ENCODE results near the gene KCNAB1. TPM values are rescaled to one million over a fixed set of nuclear protein-coding genes. Genes with fewer than 3 reads are reported as not detected.

KCNAB1 gene
- total RNA-seq, 1 experiment from 2014 or later: not detected

DNA sequence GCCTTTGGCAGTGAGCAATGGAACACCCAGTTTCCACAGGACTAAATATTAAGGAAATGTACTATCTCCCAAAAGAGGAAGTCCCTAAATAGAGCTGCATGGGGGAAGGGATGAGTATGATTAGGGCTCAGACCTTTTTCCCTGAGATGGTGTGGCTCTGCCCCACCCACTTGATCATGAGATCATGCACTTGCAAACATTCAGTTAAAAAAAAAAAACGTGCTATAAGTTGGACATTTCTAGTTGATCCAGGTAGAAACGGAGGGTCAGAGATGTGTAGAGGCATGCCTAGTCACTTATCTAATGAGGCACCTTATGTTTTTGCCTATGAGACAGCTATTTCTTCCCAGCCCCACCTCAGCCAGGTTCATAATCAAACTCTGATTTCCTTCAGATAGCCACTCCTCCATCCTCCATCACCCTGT lies 459.1 kb downstream of the KCNAB1 start:
- ATAC-seq: no peak
- Histone ChIP-seq H3K4me3 (ENCODE audit: low read length) (no peak overlapping the region), H3K27ac (ENCODE audit: low read length) (no peak overlapping the region), H2AFZ (ENCODE audit: low read length) (0 out of 2 replicates have a peak overlapping the region, but pooled peaks have one; percentile 24), H3K27me3 (ENCODE audit: low read length) (no peaks in the 10 kb centered on the region), H3K4me1 (ENCODE audit: insufficient read depth, low read length) (no peaks in the 10 kb centered on the region; the same call in 1 of the 2 replicates), H3K9me2 (replicated peaks; ENCODE audit: low read length) (no peaks in the 10 kb centered on the region), H3K4me2 (ENCODE audit: low read length) (no peak overlapping the region), H3K9ac (ENCODE audit: low read length) (no peak overlapping the region), H3F3A (ENCODE audit: low read length, unreplicated experiment) (no peaks in the 10 kb centered on the region), H3K9me3 (ENCODE audit: low read length) (no peaks in the 10 kb centered on the region), H3K79me2 (ENCODE audit: low read length) (no peaks in the 10 kb centered on the region), H3K36me3 (ENCODE audit: low read depth, low read length) (no peaks in the 10 kb centered on the region), H4K20me1 (ENCODE audit: low read length) (no peaks in the 10 kb centered on the region)
- ChIA-PET CTCF (no interaction called here), POLR2A (ENCODE audit: unreplicated experiment) (no interaction called here)
- TF ChIP-seq EZH2phosphoT487 (IDR thresholded peaks at IDR 0.05; ENCODE audit: borderline replicate concordance, low read length): no peak
- TF ChIP-seq, protein P1, sequence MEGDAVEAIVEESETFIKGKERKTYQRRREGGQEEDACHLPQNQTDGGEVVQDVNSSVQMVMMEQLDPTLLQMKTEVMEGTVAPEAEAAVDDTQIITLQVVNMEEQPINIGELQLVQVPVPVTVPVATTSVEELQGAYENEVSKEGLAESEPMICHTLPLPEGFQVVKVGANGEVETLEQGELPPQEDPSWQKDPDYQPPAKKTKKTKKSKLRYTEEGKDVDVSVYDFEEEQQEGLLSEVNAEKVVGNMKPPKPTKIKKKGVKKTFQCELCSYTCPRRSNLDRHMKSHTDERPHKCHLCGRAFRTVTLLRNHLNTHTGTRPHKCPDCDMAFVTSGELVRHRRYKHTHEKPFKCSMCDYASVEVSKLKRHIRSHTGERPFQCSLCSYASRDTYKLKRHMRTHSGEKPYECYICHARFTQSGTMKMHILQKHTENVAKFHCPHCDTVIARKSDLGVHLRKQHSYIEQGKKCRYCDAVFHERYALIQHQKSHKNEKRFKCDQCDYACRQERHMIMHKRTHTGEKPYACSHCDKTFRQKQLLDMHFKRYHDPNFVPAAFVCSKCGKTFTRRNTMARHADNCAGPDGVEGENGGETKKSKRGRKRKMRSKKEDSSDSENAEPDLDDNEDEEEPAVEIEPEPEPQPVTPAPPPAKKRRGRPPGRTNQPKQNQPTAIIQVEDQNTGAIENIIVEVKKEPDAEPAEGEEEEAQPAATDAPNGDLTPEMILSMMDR (conservative IDR thresholded peaks at IDR 0.05; ENCODE audit: low read depth, low read length): no peak
- no peak for TF ChIP-seq EZH2 (IDR thresholded peaks at IDR 0.05; ENCODE audit: low read length, unreplicated experiment)
- intact Hi-C loops (cut with micrococcal nuclease): no loop called here
- BruUV-seq (replicated peaks): no TSS peak
- no peak for DNase-seq

DNA sequence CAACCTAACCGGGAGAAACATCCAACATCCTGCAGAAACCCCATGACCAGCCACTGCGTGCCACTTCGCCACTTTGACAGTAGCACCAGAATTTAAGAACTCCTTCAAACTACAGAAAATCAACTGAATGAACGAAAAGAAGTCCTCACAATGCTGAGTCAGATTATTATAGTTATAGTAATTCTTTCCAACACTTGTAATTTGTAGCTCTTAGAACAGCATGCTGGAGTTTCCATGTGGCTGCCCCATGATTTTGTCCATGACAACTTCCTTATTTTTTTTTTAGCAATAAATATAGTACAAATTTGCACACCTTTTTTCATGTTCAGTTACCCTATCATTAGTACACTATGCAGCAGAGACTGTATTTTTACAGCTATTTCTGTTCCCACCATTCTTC lies 460.7 kb downstream of the KCNAB1 start:
- H3K36me3 ChIP-seq (ENCODE audit: low read depth, low read length): no peaks in the 10 kb centered on the region
- BruUV-seq (replicated peaks): no TSS peak
- no peak overlapping the region for H3K9ac ChIP-seq (ENCODE audit: low read length)
- intact Hi-C loops (cut with micrococcal nuclease): no loop called here
- no peak for ATAC-seq
- H3F3A ChIP-seq (ENCODE audit: low read length, unreplicated experiment): no peaks in the 10 kb centered on the region
- no peak for DNase-seq
- no peak overlapping the region for H2AFZ ChIP-seq (ENCODE audit: low read length)
- no peak for TF ChIP-seq EZH2 (IDR thresholded peaks at IDR 0.05; ENCODE audit: low read length, unreplicated experiment)
- no peak for TF ChIP-seq EZH2phosphoT487 (IDR thresholded peaks at IDR 0.05; ENCODE audit: borderline replicate concordance, low read length)
- H3K4me3 ChIP-seq (ENCODE audit: low read length): no peak overlapping the region
- no peaks in the 10 kb centered on the region for H3K27me3 ChIP-seq (ENCODE audit: low read length)
- ChIA-PET POLR2A (ENCODE audit: unreplicated experiment) (interaction anchor here (0.6 kb wide), 1 partner anchor 25 kb away, joined by 3 read pairs; no protein-coding TSS in a partner anchor), CTCF (no interaction called here)
- no peaks in the 10 kb centered on the region for H3K9me3 ChIP-seq (ENCODE audit: low read length)
- H3K4me1 ChIP-seq (ENCODE audit: insufficient read depth, low read length): no peaks in the 10 kb centered on the region; the same call in 1 of the 2 replicates
- H3K4me2 ChIP-seq (ENCODE audit: low read length): no peak overlapping the region
- H3K27ac ChIP-seq (ENCODE audit: low read length): no peak overlapping the region
- H3K9me2 ChIP-seq (replicated peaks; ENCODE audit: low read length): no peaks in the 10 kb centered on the region
- no peaks in the 10 kb centered on the region for H3K79me2 ChIP-seq (ENCODE audit: low read length)
- H4K20me1 ChIP-seq (ENCODE audit: low read length): no peaks in the 10 kb centered on the region

GRCh38 chr3:156581954-156582353 lies 461.6 kb downstream of the KCNAB1 start:
- H3K9ac ChIP-seq (ENCODE audit: low read length): no peak overlapping the region
- CTCF ChIA-PET: no interaction called here
- no peak overlapping the region for H2AFZ ChIP-seq (ENCODE audit: low read length)
- H3K27ac ChIP-seq (ENCODE audit: low read length): no peak overlapping the region
- no peaks in the 10 kb centered on the region for H3K27me3 ChIP-seq (ENCODE audit: low read length)
- no peak overlapping the region for H3K4me2 ChIP-seq (ENCODE audit: low read length)
- H3K4me1 ChIP-seq (ENCODE audit: insufficient read depth, low read length): no peaks in the 10 kb centered on the region; the same call in 1 of the 2 replicates
- no TSS peak for BruUV-seq (replicated peaks)
- H3K4me3 ChIP-seq (ENCODE audit: low read length): no peak overlapping the region
- H3F3A ChIP-seq (ENCODE audit: low read length, unreplicated experiment): no peaks in the 10 kb centered on the region
- no peak for DNase-seq
- H3K9me3 ChIP-seq (ENCODE audit: low read length): no peaks in the 10 kb centered on the region
- TF ChIP-seq EZH2phosphoT487 (IDR thresholded peaks at IDR 0.05; ENCODE audit: borderline replicate concordance, low read length): no peak
- TF ChIP-seq, protein P1 (conservative IDR thresholded peaks at IDR 0.05; ENCODE audit: low read depth, low read length): no peak
- TF ChIP-seq EZH2 (IDR thresholded peaks at IDR 0.05; ENCODE audit: low read length, unreplicated experiment): no peak
- H3K9me2 ChIP-seq (replicated peaks; ENCODE audit: low read length): no peaks in the 10 kb centered on the region
- intact Hi-C loops (cut with micrococcal nuclease): no loop called here
- POLR2A ChIA-PET (ENCODE audit: unreplicated experiment): interaction anchor here (0.6 kb wide), 1 partner anchor 24 kb away, joined by 3 read pairs; no protein-coding TSS in a partner anchor
- H3K36me3 ChIP-seq (ENCODE audit: low read depth, low read length): no peaks in the 10 kb centered on the region
- no peaks in the 10 kb centered on the region for H3K79me2 ChIP-seq (ENCODE audit: low read length)
- ATAC-seq: no peak
- no peaks in the 10 kb centered on the region for H4K20me1 ChIP-seq (ENCODE audit: low read length)

Data from PC-3 (cell line).